HG03045 (cell line): ENCODE data around the gene TWIST2.

ENCODE experiments used
- ATAC-seq: cut with Tn5 transposase; IDR thresholded peaks from one replicate; pipeline ENCODE4 v1.9.1; 2021; ENCODE audit warnings: mild to moderate bottlenecking, moderate library complexity; ENCODE audit not compliant: unreplicated experiment

The TWIST2 gene

DNA sequence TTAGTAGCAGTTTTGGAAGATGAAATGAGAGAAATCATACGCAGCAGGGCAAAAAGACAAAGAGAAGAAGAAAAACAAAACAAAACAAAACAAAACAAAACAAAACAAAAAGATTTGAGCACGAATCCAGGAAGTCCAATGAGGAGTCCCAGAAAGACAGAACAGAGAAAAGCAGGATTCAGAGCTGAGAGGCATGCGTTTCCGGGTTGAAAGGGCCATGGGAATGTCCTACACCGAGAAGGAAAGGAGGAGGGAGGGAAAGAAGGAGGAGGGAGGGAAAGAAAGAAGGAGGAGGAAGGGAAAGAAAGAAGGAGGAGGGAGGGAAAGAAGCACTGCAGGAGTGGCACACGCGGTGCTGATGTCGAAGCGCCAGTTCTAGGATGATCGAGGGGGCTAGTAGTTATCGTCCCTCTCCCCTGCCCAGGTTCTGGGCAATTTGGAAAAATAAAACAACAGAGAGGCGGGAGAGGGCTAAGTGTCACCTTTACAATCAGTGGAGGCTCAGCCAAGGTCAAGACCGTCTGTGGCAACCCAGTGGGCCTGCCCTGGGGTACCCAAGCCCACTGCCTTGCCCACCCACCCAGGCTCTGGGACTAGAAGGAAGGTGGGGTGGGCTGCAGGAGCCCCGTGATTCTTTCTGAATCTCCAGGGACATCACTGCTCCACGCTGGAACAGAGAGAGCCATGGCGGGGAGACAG is 68.4 kb downstream of the TWIST2 start:
- ATAC-seq = no peak

- ATAC-seq = no peak
Observed at GRCh38 chr2:238916875-238917590, 69.1 kb downstream of the TWIST2 start.

DNA sequence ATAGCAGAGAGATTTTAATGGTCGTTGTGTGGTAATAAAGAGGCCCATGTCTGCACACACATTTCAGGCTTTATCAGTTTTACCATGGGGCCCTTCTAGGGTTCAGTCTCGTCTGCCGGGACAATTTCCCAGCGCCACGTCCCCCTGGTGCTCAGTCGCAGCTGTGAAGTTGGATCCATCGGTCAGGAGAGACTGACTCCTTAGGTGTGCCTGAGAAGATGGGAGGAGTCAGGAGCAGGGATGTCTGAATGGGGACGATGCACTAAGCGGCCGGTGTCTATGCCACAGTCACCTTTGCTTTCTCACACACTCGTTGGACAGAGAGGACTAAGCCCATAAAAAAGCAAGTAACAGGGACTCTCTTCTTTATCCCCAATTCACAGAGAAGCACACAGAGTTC is 71.4 kb downstream of the TWIST2 start:
- ATAC-seq = no peak

DNA sequence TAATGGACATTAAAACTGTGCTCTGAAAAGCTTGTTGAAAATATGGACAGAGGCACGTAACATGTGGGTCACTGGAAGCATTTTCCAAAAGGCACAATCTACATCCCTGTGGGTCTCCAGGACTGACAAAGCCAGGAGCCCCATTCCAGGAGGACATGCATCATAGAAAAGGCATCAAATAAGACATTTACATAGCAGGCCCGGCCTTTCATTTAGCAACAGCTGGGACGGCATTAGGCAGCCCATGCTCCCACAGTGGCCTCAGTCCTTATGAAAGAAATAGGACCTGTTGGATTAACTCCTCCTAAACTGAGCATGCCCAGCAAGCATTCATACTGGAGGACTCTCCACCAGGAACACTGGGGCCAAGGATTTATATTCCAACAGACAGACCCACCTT is 72.2 kb downstream of the TWIST2 start:
- no peak for ATAC-seq

GRCh38 chr2:238920601-238921001 is 72.7 kb downstream of the TWIST2 start:
- no peak for ATAC-seq

GRCh38 chr2:238921259-238921658 is 73.4 kb downstream of the TWIST2 start:
- ATAC-seq = no peak

GRCh38 chr2:238921681-238922319 is 73.9 kb downstream of the TWIST2 start:
- ATAC-seq = no peak

DNA sequence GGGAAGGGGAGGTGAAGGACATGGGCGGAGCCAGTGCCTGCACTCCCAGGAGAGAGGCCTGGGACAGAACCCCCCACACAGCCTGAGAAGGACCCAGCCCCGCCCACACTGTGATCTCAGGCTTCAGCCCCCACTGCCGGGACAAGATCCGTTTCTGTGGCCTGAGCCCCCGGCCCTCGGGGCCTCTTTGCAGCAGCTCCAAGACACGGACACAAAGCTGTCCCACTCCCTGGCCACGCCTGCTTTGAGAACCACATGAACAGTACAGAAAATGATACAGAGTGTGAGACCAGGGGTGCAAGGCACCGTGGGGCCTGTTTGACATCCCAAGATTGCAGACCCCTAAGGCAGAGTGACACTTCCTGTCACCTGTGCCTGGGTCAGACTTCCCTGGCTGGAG is 74.5 kb downstream of the TWIST2 start:
- ATAC-seq = no peak

GRCh38 chr2:238924032-238924431 is 76.1 kb downstream of the TWIST2 start:
- ATAC-seq = no peak

- ATAC-seq = no peak
Observed at GRCh38 chr2:238924796-238925195, 76.9 kb downstream of the TWIST2 start.

DNA sequence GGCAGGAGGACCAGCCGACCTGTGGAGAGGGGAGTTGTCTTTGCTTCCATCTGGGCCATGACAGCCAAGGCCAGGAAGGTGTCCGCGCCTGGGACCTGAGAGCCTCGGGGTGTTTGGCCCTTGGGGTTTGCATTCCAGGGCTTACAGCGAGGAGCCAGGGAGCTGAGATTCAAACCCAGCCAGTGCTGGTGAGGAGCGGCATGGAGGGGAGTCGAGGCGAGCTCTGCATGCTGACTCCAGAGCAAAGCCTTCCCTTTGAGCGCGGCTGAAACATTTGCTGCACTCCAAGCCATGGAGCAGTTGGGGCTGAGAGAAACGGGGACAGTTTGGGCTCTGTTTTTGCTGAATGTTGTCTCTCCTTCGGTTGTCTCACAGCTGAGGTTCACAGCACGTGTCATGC is 77.4 kb downstream of the TWIST2 start:
- no peak for ATAC-seq

DNA sequence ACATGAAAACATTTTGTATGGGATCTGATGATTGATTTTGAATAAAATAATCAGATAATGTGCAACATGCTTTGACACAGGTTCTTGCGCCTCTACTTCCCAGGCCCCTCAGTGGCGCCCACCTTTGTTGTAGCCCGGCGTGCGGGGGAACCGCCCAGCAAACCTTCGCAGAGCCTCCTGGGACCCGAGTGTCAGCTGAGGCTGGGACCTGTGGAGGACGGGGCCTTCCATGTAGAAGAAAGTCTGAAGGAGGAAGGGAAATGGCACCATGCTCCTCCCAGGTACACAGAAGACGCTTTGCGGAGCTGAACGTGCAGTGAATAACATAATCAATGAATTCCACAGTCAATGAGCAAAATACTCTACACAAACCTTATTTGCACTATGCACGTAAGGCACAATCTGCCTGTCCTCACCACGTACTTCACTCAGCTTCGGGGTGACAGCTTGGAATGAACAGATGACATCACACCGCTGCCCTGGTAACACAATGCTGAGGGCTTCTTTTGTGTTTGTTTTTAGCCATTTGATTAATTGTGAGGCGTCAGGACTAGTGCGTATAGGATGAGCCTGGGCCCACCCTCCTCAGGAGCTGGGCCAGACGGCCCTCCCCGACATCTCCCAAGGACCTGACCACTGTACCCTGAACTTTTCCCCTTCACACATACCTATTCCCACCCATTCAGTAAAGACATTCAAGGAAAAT is 78.1 kb downstream of the TWIST2 start:
- no peak for ATAC-seq

GRCh38 chr2:238926761-238927611 is 79.1 kb downstream of the TWIST2 start:
- no peak for ATAC-seq

GRCh38 chr2:238927746-238928519 is 80.0 kb downstream of the TWIST2 start:
- no peak for ATAC-seq

DNA sequence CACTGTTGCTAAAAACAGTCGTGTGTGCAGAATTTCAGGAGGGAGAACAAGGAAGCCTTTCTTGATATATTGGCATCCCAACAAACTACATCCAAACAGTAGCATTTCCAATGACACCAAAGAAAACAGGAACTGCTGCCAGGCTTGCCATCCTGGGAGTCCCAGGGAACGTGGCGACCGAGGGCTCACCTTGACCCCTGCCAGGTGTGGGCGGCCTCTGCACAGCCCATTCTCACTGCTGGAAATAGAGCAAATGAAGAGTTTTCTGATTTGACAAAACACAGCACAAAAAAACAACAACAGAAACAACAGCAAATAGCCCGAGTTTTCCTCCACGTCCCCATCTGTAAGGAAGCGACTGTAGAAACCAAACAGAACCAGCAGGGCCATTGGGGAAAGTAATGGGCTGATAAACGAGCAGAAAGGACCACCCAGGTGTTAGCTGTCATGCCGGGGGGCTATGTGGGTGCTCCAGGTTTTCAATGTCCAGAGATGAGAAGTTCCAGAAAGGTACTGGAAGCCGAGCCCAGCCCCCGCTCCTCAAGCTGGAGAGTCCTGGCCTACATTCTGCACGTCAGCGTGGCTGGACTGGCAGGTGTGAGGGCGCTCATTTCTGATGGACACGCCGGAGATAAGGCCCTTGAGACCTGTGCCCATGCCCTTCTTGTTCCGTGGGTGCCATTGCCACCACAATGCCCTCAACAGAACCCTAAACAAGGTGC is 80.8 kb downstream of the TWIST2 start:
- no peak for ATAC-seq

DNA sequence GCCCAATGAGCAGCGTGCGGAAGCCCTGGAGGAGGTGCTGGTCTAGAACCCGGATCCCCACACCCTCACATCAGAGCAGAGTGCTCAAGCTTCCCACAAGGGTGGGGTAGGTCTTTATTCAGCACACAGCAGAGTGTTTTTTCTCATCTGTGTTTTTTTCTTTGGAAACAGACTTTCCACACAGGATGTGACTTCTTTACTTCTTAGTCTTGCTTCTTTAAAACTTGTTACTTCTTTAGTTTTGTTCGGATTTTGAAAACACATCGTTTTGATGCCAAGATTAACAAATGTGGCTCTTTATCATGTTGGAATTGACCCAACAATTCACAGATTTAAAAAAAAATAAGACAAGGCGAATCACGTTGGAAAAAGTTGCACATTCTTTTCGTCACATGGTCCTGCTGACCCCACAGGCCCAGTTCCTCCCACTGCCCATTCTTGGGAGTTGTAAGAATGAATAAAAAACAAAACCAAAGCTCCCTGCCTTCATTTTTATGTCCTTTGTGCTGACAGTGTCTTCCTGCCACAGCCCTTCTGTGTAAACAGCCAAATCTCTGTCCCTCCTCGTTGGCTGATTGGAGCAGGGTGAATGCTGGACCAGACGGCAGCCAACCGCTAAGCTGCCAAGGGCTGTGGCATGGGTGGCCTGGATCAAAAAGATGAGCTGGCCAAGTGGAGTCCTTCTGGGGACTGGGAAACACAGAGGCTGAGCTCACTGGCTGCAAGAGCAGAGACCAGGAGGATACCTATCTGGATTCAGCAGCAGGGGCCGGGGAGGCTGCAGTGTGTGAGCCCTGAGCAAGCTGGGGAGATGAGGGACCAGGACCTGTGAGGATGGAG is 81.6 kb downstream of the TWIST2 start:
- ATAC-seq = no peak

- no peak for ATAC-seq
Observed at GRCh38 chr2:238930216-238930615, 82.3 kb downstream of the TWIST2 start.
